ENCODE results near the gene INSRR. TPM values are rescaled to one million over a fixed set of nuclear protein-coding genes. Genes with fewer than 3 reads are reported as not detected.
A peak's percentile ranks its signal among the peaks of the same experiment; 100 is the strongest.

The INSRR gene
- total RNA-seq, 1 experiment from 2014 or later = not detected

DNA sequence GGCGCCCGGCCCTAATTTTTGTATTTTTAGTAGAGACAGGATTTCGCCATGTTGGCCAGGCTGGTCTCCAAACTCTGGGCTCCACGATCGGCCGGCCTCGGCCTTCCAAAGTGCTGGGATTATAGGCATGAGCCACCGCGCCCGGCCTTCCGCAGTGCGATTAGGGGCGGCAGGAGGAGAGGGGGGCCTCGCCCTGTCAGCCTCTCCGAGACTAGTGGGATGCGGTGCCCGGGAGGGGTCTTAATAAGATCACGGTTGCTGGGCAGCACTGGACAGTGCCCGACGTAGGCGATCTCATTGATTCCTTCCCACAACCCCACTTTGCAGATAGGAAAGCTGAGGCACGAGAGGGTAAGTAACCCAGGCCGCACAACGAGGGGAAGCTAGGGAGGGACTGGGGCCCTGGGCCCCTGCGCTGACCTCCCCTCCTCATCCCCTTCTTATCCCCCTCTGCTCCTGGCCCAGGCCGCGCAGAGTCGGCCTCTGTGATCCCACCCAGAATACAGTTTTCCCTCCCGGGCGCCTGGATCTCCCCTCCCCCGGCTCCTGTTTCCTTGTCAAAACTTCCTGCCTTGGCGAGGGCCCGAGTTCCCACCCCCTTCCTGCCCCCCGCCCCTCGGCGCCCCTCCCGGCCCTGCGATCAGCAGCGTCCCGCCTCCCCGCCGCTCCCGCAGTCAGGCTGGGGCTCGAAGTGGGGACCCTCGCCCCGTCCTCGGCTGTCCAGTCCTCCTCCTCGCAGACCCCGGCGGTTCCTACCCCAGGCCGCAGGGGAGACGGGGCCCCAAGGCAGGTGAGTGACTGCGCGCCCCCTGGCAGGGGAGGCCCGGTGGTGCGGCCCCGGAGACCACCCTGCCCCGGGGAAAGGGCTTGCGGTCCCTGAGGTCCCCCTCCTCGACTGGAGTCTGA lies 34.4 kb upstream of the INSRR start, which contains the start of gene PEAR1:
Gene PEAR1, plus strand, starts transcription at position 671 of the 906 bp plus-strand sequence. CDS start 10,209 bp downstream, outside the sequence.
- TF ChIP-seq SIN3A (IDR thresholded peaks at IDR 0.05; ENCODE audit: borderline replicate concordance, insufficient read depth, low read depth, low read length) (no peak), REST (IDR thresholded peaks at IDR 0.05; ENCODE audit: insufficient read depth in 1 of 2, low read depth in 2 of 2, low read length in 1 of 2) (0 out of 4 replicates have a peak, but pooled peaks of 1 of the 2 experiments have one; percentile 37), TCF7L2 (IDR thresholded peaks at IDR 0.05; ENCODE audit: low read depth, low read length) (no peak)
- intact Hi-C loops (cut with micrococcal nuclease; ENCODE audit: unreplicated experiment) (no loop called here), in situ Hi-C loops (cut with HindIII; ENCODE audit: low pct_unique_long_range_greater_than_20kb, low sequenced_read_pairs) (no loop called here)
- Histone ChIP-seq H3K9me3 (ENCODE audit: control insufficient read depth, insufficient read depth, low read depth, low read length) (no peaks in the 10 kb centered on the region), H3K4me1 (ENCODE audit: control insufficient read depth, insufficient read depth, low read length) (peaks cover 48% of the 10 kb centered on the region), H3K27ac (ENCODE audit: low read length) (peak within 1 kb of the TSS; percentile 91), H3K27me3 (ENCODE audit: control insufficient read depth, insufficient read depth, low read length) (no peaks in the 10 kb centered on the region), H3K36me3 (ENCODE audit: control insufficient read depth, insufficient read depth, low read length) (no peaks in the 10 kb centered on the region), H3K4me3 (ENCODE audit: low read depth in 2 of 2, low read length in 2 of 2) (peak within 1 kb of the TSS; percentile 35 to 62)
- no TSS peak for BruUV-seq (replicated peaks)
- no peak for ATAC-seq
- CTCF ChIA-PET = interaction anchor here (0.6 to 1.6 kb wide), 7 partner anchors 20 to 847 kb away, joined by 3 to 8 read pairs (median 5); partner anchors contain the start of genes LRRC71 and SH2D2A
- no peak for DNase-seq (ENCODE audit: low read depth, low spot score)
- POLR2A ChIA-PET = no interaction called here

GRCh38 chr1:156892190-156893047 lies 33.5 kb upstream of the INSRR start:
- no peak for DNase-seq (ENCODE audit: low read depth, low spot score)
- H3K4me3 ChIP-seq (ENCODE audit: low read depth in 2 of 2, low read length in 2 of 2) = peak overlapping the region; percentile 31 to 62
- peaks cover 42% of the 10 kb centered on the region for H3K4me1 ChIP-seq (ENCODE audit: control insufficient read depth, insufficient read depth, low read length)
- H3K27ac ChIP-seq (ENCODE audit: low read length) = peak overlapping the region; percentile 56; the same call in 1 of the 2 replicates
- no peaks in the 10 kb centered on the region for H3K27me3 ChIP-seq (ENCODE audit: control insufficient read depth, insufficient read depth, low read length)
- no TSS peak for BruUV-seq (replicated peaks)
- POLR2A ChIA-PET = interaction anchor here (0.6 kb wide), 1 partner anchor 196 kb away, joined by 3 read pairs; no protein-coding TSS in a partner anchor
- ATAC-seq = peak; percentile 83
- H3K36me3 ChIP-seq (ENCODE audit: control insufficient read depth, insufficient read depth, low read length) = no peaks in the 10 kb centered on the region
- in situ Hi-C loops (cut with HindIII; ENCODE audit: low pct_unique_long_range_greater_than_20kb, low sequenced_read_pairs) = no loop called here
- CTCF ChIA-PET = interaction anchor here (0.6 to 1.6 kb wide), 9 partner anchors 21 to 848 kb away, joined by 3 to 11 read pairs (median 5); partner anchors contain the start of genes LRRC71 and SH2D2A
- intact Hi-C loops (cut with micrococcal nuclease; ENCODE audit: unreplicated experiment) = loop anchor here (1.0 kb wide), 1 partner anchor 28 kb away; the partner anchor contains the start of gene LRRC71
- H3K9me3 ChIP-seq (ENCODE audit: control insufficient read depth, insufficient read depth, low read depth, low read length) = no peaks in the 10 kb centered on the region
- TF ChIP-seq SIN3A (IDR thresholded peaks at IDR 0.05; ENCODE audit: borderline replicate concordance, insufficient read depth, low read depth, low read length) (no peak), REST (IDR thresholded peaks at IDR 0.05; ENCODE audit: insufficient read depth in 1 of 2, low read depth in 2 of 2, low read length in 1 of 2) (no peak), CTCF (IDR thresholded peaks at IDR 0.05) (peak; percentile 95), TCF7L2 (IDR thresholded peaks at IDR 0.05; ENCODE audit: low read depth, low read length) (no peak), POLR2AphosphoS5 (IDR thresholded peaks at IDR 0.05; ENCODE audit: low read depth, low read length) (no peak)
